Endothelial cell of umbilical vein (primary cell): ENCODE data around the gene RWDD4. TPM values are rescaled to one million over a fixed set of nuclear protein-coding genes. Genes with fewer than 3 reads are reported as not detected.

Experiments
- BruUV-seq: library from RNA; stranded (reverse); fragments of 400-500 nt; replicated peaks from 2 replicates; lab custom pipeline; 2021; lab: Mats Ljungman, UMichigan
- CTCF ChIA-PET: fragments of 300-600, 350-600 bp; sonication (Branson Sonifier 250); formaldehyde crosslinking; loops from one replicate; lab custom pipeline; 2021; ENCODE audit warnings: antibody characterized with exemption, inconsistent platforms; lab: Charles Lee
- POLR2A ChIA-PET: fragments of 300-600, 350-600 bp; sonication (Branson Sonifier 250); formaldehyde crosslinking; loops from one replicate; lab custom pipeline; 2021; ENCODE audit warnings: antibody characterized with exemption, inconsistent platforms; lab: Charles Lee
- DNase-seq: peaks from one replicate; pipeline ENCODE4 v3.0.0-alpha.2; 2011; ENCODE audit warnings: low read depth, low spot score
- FAIRE-seq: peaks from 2 replicates; lab custom pipeline; 2011; peaks lifted over from hg19 to GRCh38; lab: Jason Lieb, UNC
- H2AFZ ChIP-seq: 2 replicates; pipeline ENCODE4 v1.6.0; 2012; ENCODE audit warnings: low read depth, low read length, control low read depth, inconsistent platforms
- H3K27ac ChIP-seq: 2 replicates; pipeline ENCODE4 v1.5.1; 2011; ENCODE audit warnings: low read depth, mild to moderate bottlenecking, control low read depth, low read length, moderate library complexity; ENCODE audit not compliant: insufficient read depth
- H3K27me3 ChIP-seq, 2 experiments: 2 replicates each; pipeline versions ENCODE4 v1.6.0 to v1.6.1; 2011; ENCODE audit warnings: low read length in 2 of 2, mixed read lengths in 1 of 2; ENCODE audit not compliant: control insufficient read depth in 2 of 2, insufficient read depth in 2 of 2
- H3K36me3 ChIP-seq, 2 experiments: 2 replicates in 1 of 2; 3 replicates in 1 of 2; pipeline ENCODE4 v1.5.1; 2011; ENCODE audit warnings: low read length in 2 of 2, mild to moderate bottlenecking in 1 of 2, moderate library complexity in 1 of 2; ENCODE audit not compliant: control insufficient read depth in 2 of 2, insufficient read depth in 2 of 2; ENCODE audit errors: extremely low read depth in 1 of 2
- H3K4me1 ChIP-seq: 3 replicates; pipeline ENCODE4 v1.5.1; 2011; ENCODE audit warnings: mild to moderate bottlenecking, low read length; ENCODE audit not compliant: control insufficient read depth, insufficient read depth; ENCODE audit errors: extremely low read depth
- H3K4me2 ChIP-seq: 2 replicates; pipeline ENCODE4 v1.6.1; 2011; ENCODE audit warnings: low read length, control low read depth, mixed read lengths; ENCODE audit not compliant: insufficient read depth
- H3K4me3 ChIP-seq, 3 experiments: fragments of 200-600 bp in 1 of 3; sonication (generic), shearing (Covaris generic) in 1 of 3; replicated peaks in 1 of 3; 2 replicates each; pipeline ENCODE4 v1.5.1; 2011 to 2016; ENCODE audit warnings: control low read depth in 3 of 3, low read length in 3 of 3, mild to moderate bottlenecking in 2 of 3, inconsistent platforms in 1 of 3, low read depth in 1 of 3, moderate library complexity in 1 of 3; ENCODE audit not compliant: insufficient read depth in 1 of 3
- H3K79me2 ChIP-seq: 2 replicates; pipeline ENCODE4 v1.6.0; 2012; ENCODE audit warnings: low read length, inconsistent platforms; ENCODE audit not compliant: control insufficient read depth, insufficient read depth
- H3K9ac ChIP-seq: replicated peaks from 2 replicates; pipeline ENCODE3; 2011; ENCODE audit warnings: low read length, control low read depth; ENCODE audit not compliant: insufficient read depth; ENCODE audit errors: extremely low read depth
- H3K9me1 ChIP-seq: replicated peaks from 3 replicates; pipeline ENCODE4 v1.6.0; 2011; ENCODE audit warnings: mild to moderate bottlenecking, low read length; ENCODE audit not compliant: control insufficient read depth, insufficient read depth; ENCODE audit errors: extremely low read depth
- H3K9me3 ChIP-seq: replicated peaks from 2 replicates; pipeline ENCODE4 v1.5.1; 2012; ENCODE audit warnings: low read length, inconsistent platforms; ENCODE audit not compliant: control insufficient read depth, insufficient read depth
- H4K20me1 ChIP-seq: replicated peaks from 2 replicates; pipeline ENCODE3; 2011; ENCODE audit warnings: mild to moderate bottlenecking, low read length; ENCODE audit not compliant: control insufficient read depth, insufficient read depth; ENCODE audit errors: extremely low read depth
- CTCF ChIP-seq, 2 donors: IDR thresholded peaks; 1 replicate in 1 of 2; 2 replicates in 1 of 2; pipeline ENCODE4 v1.5.1; 2011; ENCODE audit warnings: low read length in 2 of 2, mild to moderate bottlenecking in 2 of 2, moderate library complexity in 2 of 2, control low read depth in 1 of 2, inconsistent platforms in 1 of 2, low read depth in 1 of 2; ENCODE audit not compliant: insufficient read depth in 1 of 2; ENCODE audit errors: extremely low read depth in 1 of 2
- FOS ChIP-seq: IDR thresholded peaks from 2 replicates; pipeline ENCODE4 v1.6.1; 2011; ENCODE audit warnings: mild to moderate bottlenecking, low read length, moderate library complexity, borderline replicate concordance; ENCODE audit not compliant: insufficient read depth
- GATA2 ChIP-seq: IDR thresholded peaks from 2 replicates; pipeline ENCODE4 v1.7.0; 2011; ENCODE audit warnings: low read depth, mild to moderate bottlenecking, moderate library complexity, mixed read lengths, low read length; ENCODE audit not compliant: insufficient read length, insufficient read depth
- JUN ChIP-seq: IDR thresholded peaks from 2 replicates; pipeline ENCODE4 v1.6.1; 2011; ENCODE audit warnings: borderline replicate concordance, low read depth; ENCODE audit not compliant: insufficient read length, insufficient read depth
- POLR2AphosphoS5 ChIP-seq: IDR thresholded peaks from 2 replicates; pipeline ENCODE4 v1.6.1; 2012; ENCODE audit warnings: low read depth, mild to moderate bottlenecking, control low read depth, low read length, moderate library complexity; ENCODE audit not compliant: insufficient read depth
- dilution Hi-C: fragments of 300-500 bp; cut with MboI; formaldehyde crosslinking; loops from one replicate; pipeline ENCODE4 v1.15.0; 2019; ENCODE audit warnings: low sequenced_read_pairs; ENCODE audit not compliant: extremely low pct_ligation_motif_present
- intact Hi-C: fragments of 100-400 bp; cut with micrococcal nuclease; formaldehyde crosslinking; loops from one replicate; pipeline ENCODE4 v1.10.0; 2022
- polyA plus RNA-seq, 4 experiments: library from polyadenylated mRNA; depleted of rRNA in 3 of 4; stranded (reverse) in 3 of 4; unstranded in 1 of 4; fragments of >200 nt; gene quantifications; 2 replicates each; pipeline versions ENCODE4 v1.2.1 to v1.2.3, GENCODE V29; 2011 to 2012; ENCODE audit warnings: missing spikeins in 1 of 4
- total RNA-seq: library from RNA; stranded (reverse); gene quantifications from 2 replicates; pipeline ENCODE4 v1.2.3, GENCODE V29; 2021

Gene RWDD4
- total and polyA plus RNA-seq, 2 donors (not counting 3 experiments of a cell fraction or from before 2014, with no cell fraction given), result 4.9 to 16.6 TPM

DNA sequence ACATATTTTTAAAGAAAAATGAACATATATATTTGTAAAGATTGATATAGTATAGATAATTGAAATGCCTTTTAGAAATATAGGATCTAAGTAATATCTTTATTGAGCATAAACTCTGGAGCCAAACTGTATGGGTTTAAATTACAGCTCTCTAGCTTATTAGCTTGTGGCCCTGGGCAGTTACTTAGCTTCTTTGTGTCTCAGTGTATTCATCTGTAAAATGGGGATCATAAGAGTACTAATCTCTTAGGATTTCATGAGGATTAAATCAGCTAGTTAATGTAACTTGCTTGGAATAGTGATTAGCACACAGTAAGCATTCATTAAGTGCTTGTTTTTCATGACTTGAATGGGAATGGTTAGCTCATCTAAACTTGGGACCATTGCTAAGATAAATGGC, 32.9 kb upstream of the RWDD4 start:
- dilution Hi-C loops, result no loop called here
- H3K36me3 ChIP-seq, result peaks cover 13 to 20% of the 10 kb centered on the region in 2 experiments
- CTCF ChIA-PET, result interaction anchor here (0.8 to 1.1 kb wide), 3 partner anchors 15 to 223 kb away, joined by 3 to 4 read pairs (median 3); no protein-coding TSS in a partner anchor

More for the DNA sequence above, 32.9 kb upstream of the RWDD4 start:
- no peak overlapping the region for H3K9ac ChIP-seq
- H2AFZ ChIP-seq, result no peak overlapping the region
- no peak overlapping the region for H3K4me2 ChIP-seq
- no peaks in the 10 kb centered on the region for H3K79me2 ChIP-seq
- POLR2A ChIA-PET, result no interaction called here
- no peak overlapping the region for H3K4me3 ChIP-seq
- DNase-seq (no peak), FAIRE-seq (no peak)
- TF ChIP-seq FOS (no peak), GATA2 (no peak), JUN (no peak), POLR2AphosphoS5 (no peak), CTCF (IDR thresholded peaks at IDR 0.05; ENCODE audit: extremely low read depth in 1 of 2, insufficient read depth in 1 of 2, low read depth in 1 of 2, low read length in 2 of 2) (no peak)
- H4K20me1 ChIP-seq, result no peaks in the 10 kb centered on the region
- H3K27me3 ChIP-seq, result no peaks in the 10 kb centered on the region
- H3K4me1 ChIP-seq, result no peaks in the 10 kb centered on the region
- BruUV-seq, result no TSS peak
- H3K9me3 ChIP-seq, result no peaks in the 10 kb centered on the region
- intact Hi-C loops, result no loop called here
- no peak overlapping the region for H3K27ac ChIP-seq
- H3K9me1 ChIP-seq, result no peaks in the 10 kb centered on the region
